HCEC 1CT (cell line): ENCODE data around the gene PCDHGA1.
"Not testable (repeated sequence)": the region's sequence is repeated elsewhere in the genome, so short reads cannot be mapped to it uniquely, and the experiment has no call there.

Experiments used
- DNase-seq: peaks from one replicate; pipeline ENCODE4 v3.0.0-alpha.2; 2017

PCDHGA1 gene

DNA sequence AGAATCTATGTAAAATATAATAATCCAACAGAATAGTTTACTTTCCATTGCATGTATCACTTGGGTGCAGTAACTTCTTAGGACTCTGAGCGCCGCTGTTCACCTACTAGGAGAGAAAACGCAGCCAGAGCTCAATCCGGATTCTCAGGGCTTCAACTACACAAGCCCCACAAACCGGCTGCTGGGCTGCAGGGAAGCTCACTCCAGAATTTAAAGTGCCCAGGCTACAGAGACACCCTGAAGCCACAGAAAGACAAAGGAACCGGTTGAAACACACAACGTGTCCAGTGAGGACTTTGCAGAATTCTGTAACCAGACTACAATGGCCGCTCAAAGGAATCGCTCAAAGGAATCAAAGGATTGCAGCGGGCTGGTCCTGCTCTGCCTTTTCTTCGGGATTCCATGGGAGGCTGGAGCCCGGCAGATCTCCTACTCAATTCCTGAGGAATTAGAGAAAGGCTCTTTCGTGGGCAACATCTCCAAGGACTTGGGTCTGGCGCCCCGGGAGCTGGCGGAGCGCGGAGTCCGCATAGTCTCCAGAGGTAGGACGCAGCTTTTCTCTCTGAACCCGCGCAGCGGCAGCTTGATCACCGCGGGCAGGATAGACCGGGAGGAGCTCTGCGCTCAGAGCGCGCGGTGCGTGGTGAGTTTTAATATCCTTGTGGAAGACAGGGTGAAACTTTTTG lies 82.7 kb downstream of the PCDHGA1 start, which contains the start of gene PCDHGA10:
Gene PCDHGA10 (plus strand): TSS at position 134 of the 686 bp plus-strand sequence. CDS start 189 bp downstream, at position 323.
- peak; percentile 73 for DNase-seq

DNA sequence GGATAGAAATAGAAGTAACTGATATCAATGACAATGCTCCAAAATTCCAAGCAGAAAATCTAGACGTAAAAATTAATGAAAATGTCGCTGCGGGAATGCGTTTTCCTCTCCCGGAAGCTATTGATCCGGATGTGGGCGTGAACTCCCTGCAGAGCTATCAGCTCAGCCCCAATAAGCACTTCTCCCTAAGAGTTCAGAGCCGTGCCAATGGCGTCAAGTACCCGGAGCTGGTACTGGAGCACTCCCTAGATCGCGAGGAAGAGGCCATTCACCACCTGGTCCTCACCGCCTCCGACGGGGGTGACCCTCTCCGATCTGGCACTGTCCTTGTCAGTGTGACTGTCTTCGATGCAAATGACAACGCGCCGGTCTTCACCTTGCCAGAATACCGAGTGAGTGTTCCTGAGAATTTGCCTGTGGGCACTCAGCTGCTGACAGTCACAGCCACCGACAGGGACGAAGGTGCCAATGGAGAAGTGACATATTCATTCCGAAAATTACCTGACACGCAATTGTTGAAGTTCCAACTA lies 83.3 kb downstream of the PCDHGA1 start:
- DNase-seq: no peak

DNA sequence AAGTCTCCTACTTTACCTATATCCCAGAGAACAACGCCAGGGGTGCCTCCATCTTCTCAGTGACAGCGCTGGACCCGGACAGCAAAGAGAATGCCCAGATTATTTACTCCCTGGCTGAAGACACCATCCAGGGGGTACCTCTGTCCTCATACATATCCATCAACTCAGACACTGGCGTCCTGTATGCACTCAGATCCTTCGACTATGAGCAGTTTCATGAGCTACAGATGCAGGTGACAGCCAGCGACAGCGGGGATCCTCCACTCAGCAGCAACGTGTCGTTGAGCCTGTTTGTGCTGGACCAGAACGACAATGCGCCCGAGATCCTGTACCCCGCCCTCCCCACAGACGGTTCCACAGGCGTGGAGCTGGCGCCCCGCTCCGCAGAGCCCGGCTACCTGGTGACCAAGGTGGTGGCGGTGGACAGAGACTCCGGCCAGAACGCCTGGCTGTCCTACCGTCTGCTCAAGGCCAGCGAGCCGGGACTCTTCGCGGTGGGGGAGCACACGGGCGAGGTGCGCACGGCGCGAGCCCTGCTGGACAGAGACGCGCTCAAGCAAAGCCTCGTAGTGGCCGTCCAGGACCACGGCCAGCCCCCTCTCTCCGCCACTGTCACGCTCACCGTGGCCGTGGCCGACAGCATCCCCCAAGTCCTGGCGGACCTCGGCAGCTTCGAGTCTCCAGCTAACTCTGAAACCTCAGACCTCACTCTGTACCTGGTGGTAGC lies 84.4 kb downstream of the PCDHGA1 start:
- DNase-seq: not testable (repeated sequence)

DNA sequence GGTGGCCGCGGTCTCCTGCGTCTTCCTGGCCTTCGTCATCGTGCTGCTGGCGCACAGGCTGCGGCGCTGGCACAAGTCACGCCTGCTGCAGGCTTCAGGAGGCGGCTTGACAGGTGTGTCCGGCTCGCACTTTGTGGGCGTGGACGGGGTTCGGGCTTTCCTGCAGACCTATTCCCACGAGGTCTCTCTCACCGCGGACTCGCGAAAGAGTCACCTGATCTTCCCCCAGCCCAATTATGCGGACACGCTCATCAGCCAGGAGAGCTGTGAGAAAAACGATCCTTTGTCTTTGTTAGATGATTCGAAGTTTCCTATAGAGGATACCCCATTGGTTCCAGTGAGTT lies 84.9 kb downstream of the PCDHGA1 start:
- not testable (repeated sequence) for DNase-seq

DNA sequence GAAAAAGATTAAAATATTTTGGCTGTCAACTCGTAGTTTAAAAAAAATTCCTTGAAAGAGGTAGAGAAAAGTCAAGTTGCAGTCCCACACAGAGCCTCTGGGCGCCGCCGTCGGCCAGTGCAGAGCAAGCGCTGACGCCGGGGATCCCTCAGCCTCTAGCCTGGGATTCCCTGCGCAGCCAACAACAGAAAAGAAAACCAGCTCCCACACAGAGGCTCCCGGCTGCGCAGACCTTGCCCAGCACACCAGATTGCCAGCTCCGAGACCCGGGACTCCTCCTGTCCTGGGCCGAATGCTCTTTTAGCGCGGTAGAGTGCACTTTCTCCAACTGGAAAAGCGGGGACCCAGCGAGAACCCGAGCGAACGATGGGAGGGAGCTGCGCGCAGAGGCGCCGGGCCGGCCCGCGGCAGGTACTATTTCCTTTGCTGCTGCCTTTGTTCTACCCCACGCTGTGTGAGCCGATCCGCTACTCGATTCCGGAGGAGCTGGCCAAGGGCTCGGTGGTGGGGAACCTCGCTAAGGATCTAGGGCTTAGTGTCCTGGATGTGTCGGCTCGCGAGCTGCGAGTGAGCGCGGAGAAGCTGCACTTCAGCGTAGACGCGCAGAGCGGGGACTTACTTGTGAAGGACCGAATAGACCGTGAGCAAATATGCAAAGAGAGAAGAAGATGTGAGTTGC lies 87.3 kb downstream of the PCDHGA1 start, which contains the start of gene PCDHGB7:
Gene PCDHGB7 (plus strand): TSS at position 184 of the 679 bp plus-strand sequence. CDS start 183 bp downstream, at position 367.
- DNase-seq: peak; percentile 70

DNA sequence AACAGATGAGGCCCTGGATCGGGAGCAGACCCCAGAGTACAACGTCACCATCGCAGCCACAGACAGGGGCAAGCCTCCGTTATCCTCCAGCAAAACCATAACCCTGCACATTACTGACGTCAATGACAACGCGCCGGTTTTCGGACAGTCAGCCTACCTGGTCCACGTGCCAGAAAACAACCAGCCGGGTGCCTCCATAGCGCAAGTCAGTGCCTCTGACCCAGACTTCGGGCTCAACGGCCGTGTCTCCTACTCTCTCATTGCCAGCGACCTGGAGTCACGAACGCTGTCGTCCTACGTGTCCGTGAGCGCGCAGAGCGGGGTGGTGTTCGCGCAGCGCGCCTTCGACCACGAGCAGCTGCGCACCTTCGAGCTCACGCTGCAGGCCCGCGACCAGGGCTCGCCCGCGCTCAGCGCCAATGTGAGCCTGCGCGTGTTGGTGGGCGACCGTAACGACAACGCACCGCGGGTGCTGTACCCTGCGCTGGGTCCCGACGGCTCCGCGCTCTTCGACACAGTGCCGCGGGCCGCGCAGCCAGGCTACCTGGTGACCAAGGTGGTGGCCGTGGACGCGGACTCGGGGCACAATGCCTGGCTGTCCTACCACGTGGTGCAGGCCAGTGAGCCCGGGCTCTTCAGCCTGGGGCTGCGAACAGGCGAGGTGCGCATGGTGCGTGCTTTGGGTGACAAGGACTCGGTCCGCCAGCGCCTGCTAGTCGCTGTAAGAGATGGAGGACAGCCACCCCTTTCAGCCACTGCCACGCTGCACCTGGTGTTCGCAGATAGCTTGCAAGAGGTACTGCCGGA lies 89.0 kb downstream of the PCDHGA1 start:
- no peak for DNase-seq

DNA sequence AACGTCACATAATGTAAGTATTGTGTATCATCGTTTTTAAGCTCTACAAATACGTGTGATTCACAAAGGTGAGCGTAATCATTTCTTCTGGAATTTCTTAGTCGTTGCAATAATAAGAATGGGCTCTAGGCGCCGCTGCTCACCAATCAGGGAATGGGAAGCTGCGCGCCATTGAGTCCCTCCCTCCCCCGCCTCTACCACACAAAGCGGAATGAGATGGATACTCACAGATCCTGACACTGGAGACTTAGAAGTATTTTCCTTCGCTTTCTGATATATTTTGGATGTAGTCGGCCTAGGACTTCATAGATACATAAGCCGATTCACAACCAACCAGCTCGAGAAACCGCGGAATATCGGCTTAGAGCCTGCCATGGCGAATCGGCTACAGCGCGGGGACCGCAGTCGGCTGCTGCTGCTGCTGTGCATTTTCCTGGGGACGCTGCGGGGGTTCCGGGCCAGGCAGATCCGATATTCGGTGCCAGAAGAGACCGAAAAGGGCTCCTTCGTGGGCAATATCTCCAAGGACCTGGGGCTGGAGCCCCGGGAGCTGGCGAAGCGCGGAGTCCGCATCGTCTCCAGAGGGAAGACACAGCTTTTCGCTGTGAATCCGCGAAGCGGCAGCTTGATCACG lies 90.7 kb downstream of the PCDHGA1 start, which contains the start of gene PCDHGA11:
Gene PCDHGA11 (plus strand): TSS at position 197 of the 634 bp plus-strand sequence. CDS start 177 bp downstream, at position 374.
- DNase-seq: peak; percentile 13

DNA sequence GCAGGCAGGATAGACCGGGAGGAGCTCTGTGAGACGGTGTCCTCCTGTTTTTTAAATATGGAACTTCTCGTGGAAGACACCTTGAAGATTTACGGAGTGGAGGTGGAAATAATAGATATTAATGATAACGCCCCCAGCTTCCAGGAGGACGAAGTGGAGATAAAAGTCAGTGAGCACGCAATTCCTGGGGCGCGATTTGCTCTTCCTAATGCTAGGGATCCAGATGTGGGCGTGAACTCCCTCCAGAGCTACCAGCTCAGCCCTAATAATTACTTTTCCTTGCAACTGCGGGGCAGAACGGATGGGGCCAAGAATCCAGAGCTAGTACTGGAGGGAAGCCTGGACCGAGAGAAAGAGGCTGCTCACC lies 91.2 kb downstream of the PCDHGA1 start:
- DNase-seq: no peak

DNA sequence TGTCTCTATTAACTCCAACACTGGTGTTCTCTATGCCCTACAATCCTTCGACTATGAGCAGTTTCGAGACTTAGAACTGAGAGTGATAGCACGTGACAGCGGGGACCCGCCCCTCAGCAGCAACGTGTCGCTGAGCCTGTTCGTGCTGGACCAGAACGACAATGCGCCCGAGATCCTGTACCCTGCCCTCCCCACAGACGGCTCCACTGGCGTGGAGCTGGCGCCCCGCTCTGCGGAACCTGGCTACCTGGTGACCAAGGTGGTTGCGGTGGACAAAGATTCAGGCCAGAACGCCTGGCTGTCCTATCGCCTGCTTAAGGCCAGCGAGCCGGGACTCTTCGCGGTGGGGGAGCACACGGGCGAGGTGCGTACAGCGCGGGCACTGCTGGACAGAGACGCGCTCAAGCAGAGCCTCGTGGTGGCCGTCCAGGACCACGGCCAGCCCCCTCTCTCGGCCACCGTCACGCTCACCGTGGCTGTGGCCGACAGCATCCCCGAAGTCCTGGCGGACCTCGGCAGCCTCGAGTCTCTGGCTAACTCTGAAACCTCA lies 92.5 kb downstream of the PCDHGA1 start:
- no peak for DNase-seq

DNA sequence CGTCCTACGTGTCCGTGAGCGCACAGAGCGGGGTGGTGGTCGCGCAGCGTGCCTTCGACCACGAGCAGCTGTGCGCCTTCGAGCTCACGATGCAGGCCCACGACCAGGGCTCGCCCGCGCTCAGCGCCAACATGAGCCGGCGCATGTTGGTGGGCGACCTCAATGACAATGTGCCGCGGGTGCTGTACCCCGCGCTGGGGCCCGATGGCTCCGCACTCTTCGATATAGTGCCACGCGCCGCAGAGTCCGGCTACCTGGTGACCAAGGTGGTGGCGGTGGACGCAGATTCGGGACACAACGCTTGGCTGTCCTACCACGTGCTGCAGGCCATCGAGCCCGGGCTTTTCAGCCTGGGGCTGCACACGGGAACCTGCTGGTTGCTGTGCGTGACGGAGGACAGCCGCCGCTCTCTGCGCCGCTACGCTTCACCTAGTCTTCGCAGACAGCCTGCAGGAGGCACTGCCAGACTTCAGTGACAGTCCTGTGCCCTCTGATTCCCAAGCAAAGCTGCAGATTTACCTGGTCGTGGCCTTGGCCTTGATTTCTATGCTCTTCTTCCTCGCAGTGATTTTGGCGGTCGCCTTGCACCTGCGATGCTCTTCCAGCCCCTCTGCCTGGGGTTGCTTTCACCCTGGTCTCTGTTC lies 97.6 kb downstream of the PCDHGA1 start:
- no peak for DNase-seq

DNA sequence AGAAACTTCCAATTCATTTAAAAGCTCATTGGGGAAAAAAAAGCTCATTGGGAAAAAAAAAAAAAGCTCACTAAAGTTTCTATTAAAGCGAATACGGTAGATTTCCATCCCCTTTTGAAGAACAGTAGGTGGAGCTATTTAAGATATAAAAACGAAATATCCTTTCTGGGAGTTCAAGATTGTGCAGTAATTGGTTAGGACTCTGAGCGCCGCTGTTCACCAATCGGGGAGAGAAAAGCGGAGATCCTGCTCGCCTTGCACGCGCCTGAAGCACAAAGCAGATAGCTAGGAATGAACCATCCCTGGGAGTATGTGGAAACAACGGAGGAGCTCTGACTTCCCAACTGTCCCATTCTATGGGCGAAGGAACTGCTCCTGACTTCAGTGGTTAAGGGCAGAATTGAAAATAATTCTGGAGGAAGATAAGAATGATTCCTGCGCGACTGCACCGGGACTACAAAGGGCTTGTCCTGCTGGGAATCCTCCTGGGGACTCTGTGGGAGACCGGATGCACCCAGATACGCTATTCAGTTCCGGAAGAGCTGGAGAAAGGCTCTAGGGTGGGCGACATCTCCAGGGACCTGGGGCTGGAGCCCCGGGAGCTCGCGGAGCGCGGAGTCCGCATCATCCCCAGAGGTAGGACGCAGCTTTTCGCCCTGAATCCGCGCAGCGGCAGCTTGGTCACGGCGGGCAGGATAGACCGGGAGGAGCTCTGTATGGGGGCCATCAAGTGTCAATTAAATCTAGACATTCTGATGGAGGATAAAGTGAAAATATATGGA lies 100.2 kb downstream of the PCDHGA1 start, which contains the start of gene PCDHGA12:
Gene PCDHGA12 (plus strand): TSS at position 176 of the 782 bp plus-strand sequence. CDS start 253 bp downstream, at position 429.
- DNase-seq: peak; percentile 79

DNA sequence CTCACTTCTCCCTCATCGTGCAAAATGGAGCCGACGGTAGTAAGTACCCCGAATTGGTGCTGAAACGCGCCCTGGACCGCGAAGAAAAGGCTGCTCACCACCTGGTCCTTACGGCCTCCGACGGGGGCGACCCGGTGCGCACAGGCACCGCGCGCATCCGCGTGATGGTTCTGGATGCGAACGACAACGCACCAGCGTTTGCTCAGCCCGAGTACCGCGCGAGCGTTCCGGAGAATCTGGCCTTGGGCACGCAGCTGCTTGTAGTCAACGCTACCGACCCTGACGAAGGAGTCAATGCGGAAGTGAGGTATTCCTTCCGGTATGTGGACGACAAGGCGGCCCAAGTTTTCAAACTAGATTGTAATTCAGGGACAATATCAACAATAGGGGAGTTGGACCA lies 101.0 kb downstream of the PCDHGA1 start:
- DNase-seq: no peak

DNA sequence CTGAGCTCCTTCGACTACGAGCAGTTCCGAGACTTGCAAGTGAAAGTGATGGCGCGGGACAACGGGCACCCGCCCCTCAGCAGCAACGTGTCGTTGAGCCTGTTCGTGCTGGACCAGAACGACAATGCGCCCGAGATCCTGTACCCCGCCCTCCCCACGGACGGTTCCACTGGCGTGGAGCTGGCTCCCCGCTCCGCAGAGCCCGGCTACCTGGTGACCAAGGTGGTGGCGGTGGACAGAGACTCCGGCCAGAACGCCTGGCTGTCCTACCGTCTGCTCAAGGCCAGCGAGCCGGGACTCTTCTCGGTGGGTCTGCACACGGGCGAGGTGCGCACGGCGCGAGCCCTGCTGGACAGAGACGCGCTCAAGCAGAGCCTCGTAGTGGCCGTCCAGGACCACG lies 102.0 kb downstream of the PCDHGA1 start:
- not testable (repeated sequence) for DNase-seq

DNA sequence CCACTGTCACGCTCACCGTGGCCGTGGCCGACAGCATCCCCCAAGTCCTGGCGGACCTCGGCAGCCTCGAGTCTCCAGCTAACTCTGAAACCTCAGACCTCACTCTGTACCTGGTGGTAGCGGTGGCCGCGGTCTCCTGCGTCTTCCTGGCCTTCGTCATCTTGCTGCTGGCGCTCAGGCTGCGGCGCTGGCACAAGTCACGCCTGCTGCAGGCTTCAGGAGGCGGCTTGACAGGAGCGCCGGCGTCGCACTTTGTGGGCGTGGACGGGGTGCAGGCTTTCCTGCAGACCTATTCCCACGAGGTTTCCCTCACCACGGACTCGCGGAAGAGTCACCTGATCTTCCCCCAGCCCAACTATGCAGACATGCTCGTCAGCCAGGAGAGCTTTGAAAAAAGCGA lies 102.4 kb downstream of the PCDHGA1 start:
- DNase-seq: not testable (repeated sequence)

DNA sequence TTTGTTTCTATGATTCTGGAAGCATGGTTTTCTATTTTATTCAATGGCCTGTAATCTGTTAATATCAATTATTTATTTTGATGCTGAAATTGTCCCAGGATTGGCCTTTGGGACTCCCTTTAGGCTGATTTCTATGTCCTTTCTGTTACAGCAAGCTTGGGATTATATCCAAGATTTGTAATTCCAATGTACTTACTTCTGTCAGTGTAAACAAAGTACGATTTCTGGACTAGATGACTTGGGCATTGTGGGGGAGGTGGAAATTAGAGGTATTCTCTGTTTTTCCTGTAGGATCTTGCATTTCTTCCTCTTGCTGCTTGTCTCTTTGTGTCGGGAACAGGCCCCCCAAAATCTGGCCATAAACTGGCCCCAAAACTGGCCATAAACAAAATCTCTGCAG lies 103.7 kb downstream of the PCDHGA1 start:
- DNase-seq: peak; percentile 24

DNA sequence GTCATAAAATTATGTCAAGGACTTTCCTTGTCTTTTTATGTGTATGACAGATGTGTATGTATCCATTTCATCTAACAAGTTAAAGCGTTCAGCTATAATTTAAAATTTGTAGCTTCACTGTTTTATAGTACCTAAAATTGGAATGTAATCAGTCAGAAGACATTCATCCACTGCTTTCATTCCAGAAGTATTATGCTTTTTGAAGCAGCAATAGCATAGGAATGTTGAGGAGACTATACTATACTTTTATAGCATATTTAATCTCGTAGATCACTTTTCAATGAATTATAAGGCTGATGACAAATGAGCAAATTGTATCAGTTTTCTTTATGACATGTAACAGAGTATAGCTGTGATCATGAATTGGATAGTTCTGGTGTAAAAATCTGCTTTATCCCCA lies 106.9 kb downstream of the PCDHGA1 start:
- peak; percentile 39 for DNase-seq

DNA sequence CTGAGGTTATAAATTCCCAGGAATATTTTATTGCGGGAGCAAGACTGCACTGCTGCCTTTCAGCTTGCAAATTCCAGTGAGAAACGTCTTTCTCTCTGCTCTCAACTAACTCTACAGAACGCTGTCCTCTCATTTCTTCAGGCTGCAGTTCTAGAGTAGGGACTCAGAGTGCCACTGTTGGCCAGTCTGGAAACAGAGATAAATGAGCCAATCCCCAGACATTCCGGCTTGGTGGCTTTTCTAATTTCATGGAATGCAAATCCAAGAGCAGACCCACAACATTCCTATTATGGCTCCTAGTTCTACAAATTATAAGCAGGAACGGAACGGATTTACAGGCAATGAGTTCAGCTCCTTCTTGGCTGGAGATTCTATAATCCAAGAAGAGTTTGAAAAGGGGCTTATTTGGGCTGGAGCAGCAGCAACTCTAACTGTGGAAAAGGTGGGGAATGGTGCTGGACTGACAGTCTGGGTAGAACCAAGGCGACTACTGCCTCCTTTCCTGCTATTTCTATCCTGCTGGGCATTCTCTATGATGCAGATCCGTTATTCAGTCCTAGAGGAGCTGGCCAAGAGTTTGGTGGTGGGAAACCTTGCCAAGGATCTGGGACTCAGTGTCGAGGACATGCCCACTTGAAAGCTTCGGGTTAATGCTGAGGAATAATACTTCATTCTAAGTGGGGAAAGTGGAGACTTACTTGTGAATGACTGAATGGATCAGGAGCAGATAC lies 109.3 kb downstream of the PCDHGA1 start:
- no peak for DNase-seq

DNA sequence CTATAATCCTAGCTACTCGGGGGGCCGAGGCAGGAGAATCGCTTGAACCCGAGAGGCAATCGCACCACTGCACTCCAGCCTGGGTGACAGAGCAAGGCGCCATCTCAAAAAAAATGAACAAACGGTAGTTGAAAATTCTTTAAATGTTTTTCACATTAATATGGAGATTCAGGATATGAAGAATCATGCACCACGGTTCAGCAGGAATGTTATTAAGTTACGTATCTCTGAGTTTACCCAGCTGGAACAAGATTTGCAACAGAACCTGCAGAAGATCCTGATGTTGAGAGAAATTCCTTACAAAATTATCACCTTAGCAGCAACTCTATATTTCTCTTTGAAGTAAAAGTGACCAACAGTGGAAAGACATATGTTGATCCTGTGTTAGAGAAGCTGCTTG lies 110.0 kb downstream of the PCDHGA1 start:
- DNase-seq: no peak

DNA sequence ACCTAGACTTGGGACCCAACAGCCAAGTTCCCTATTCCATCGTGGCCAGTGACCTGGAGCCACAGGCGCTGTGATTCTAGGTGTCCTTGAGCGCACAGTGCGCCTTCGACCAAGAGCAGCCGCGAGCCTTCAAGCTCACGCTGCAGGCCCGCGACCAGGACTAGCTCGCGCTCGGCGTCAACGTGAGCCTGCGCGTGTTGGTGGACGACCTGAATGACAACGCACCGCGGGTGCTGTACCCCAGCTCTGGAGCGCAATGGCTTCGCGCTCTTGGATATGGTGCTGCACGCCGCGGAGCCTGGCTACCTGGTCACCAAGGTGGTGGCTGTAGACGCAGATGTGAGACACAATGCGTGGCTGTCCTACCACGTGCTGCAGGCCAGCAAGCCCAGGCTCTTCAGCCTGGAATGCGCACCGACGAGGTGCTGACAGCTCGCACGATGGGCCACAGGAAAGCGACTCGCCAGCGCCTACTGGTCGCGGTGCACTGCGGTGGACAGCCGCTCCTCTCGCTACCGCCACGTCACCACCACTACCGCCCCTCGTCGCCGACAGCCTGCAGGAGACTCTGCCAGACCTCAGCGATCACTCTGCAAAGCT lies 111.4 kb downstream of the PCDHGA1 start:
- DNase-seq: no peak
